ENCODE data around the gene SKAP2.

SKAP2 gene

GRCh38 chr7:26709210-26709990 is 155.0 kb downstream of the SKAP2 start:
- DNase-seq, result no peak
- TF ChIP-seq GATA1 (IDR thresholded peaks at IDR 0.05; ENCODE audit: low read depth, low read length) (no peak), POLR2A (IDR thresholded peaks at IDR 0.05; ENCODE audit: low read length) (no peak)

GRCh38 chr7:26705567-26705966 is 158.8 kb downstream of the SKAP2 start:
- no peak for DNase-seq
- TF ChIP-seq POLR2A (IDR thresholded peaks at IDR 0.05; ENCODE audit: low read length), result no peak
- no peak for TF ChIP-seq GATA1 (IDR thresholded peaks at IDR 0.05; ENCODE audit: low read depth, low read length)

GRCh38 chr7:26704786-26705185 is 159.6 kb downstream of the SKAP2 start:
- DNase-seq, result no peak
- TF ChIP-seq POLR2A (IDR thresholded peaks at IDR 0.05; ENCODE audit: low read length), result no peak

GRCh38 chr7:26704036-26704435 is 160.4 kb downstream of the SKAP2 start:
- DNase-seq, result no peak
- no peak for TF ChIP-seq GATA1 (IDR thresholded peaks at IDR 0.05; ENCODE audit: low read depth, low read length)
- no peak for TF ChIP-seq POLR2A (IDR thresholded peaks at IDR 0.05; ENCODE audit: low read length)

- no peak for DNase-seq
- no peak for TF ChIP-seq GATA1 (IDR thresholded peaks at IDR 0.05; ENCODE audit: low read depth, low read length)
- TF ChIP-seq POLR2A (IDR thresholded peaks at IDR 0.05; ENCODE audit: low read length), result no peak
Measured at GRCh38 chr7:26700893-26701292, 163.5 kb downstream of the SKAP2 start.

GRCh38 chr7:26700386-26700785 is 164.0 kb downstream of the SKAP2 start:
- TF ChIP-seq POLR2A (IDR thresholded peaks at IDR 0.05; ENCODE audit: low read length) (no peak), GATA1 (IDR thresholded peaks at IDR 0.05; ENCODE audit: low read depth, low read length) (no peak)
- no peak for DNase-seq

GRCh38 chr7:26699766-26700165 is 164.6 kb downstream of the SKAP2 start:
- no peak for TF ChIP-seq GATA1 (IDR thresholded peaks at IDR 0.05; ENCODE audit: low read depth, low read length)
- TF ChIP-seq POLR2A (IDR thresholded peaks at IDR 0.05; ENCODE audit: low read length), result no peak
- no peak for DNase-seq

- TF ChIP-seq GATA1 (IDR thresholded peaks at IDR 0.05; ENCODE audit: low read depth, low read length) (no peak), POLR2A (IDR thresholded peaks at IDR 0.05; ENCODE audit: low read length) (no peak)
- DNase-seq, result no peak
Measured at GRCh38 chr7:26698806-26699205, 165.6 kb downstream of the SKAP2 start.

- TF ChIP-seq POLR2A (IDR thresholded peaks at IDR 0.05; ENCODE audit: low read length) (no peak), GATA1 (IDR thresholded peaks at IDR 0.05; ENCODE audit: low read depth, low read length) (no peak)
- DNase-seq, result no peak
Measured at GRCh38 chr7:26698194-26698593, 166.2 kb downstream of the SKAP2 start.

GRCh38 chr7:26696978-26697377 is 167.4 kb downstream of the SKAP2 start:
- TF ChIP-seq POLR2A (IDR thresholded peaks at IDR 0.05; ENCODE audit: low read length) (no peak), GATA1 (IDR thresholded peaks at IDR 0.05; ENCODE audit: low read depth, low read length) (no peak)
- no peak for DNase-seq

- DNase-seq, result no peak
- TF ChIP-seq GATA1 (IDR thresholded peaks at IDR 0.05; ENCODE audit: low read depth, low read length) (no peak), POLR2A (IDR thresholded peaks at IDR 0.05; ENCODE audit: low read length) (no peak)
Measured at GRCh38 chr7:26696161-26696560, 168.2 kb downstream of the SKAP2 start.

- no peak for DNase-seq
Measured at GRCh38 chr7:26694713-26695112, 169.7 kb downstream of the SKAP2 start.

GRCh38 chr7:26694141-26694540 is 170.2 kb downstream of the SKAP2 start:
- no peak for DNase-seq
- TF ChIP-seq GATA1 (IDR thresholded peaks at IDR 0.05; ENCODE audit: low read depth, low read length), result no peak
- no peak for TF ChIP-seq POLR2A (IDR thresholded peaks at IDR 0.05; ENCODE audit: low read length)

More at GRCh38 chr7:26694713-26695112, 169.7 kb downstream of the SKAP2 start:
- no peak for TF ChIP-seq GATA1 (IDR thresholded peaks at IDR 0.05; ENCODE audit: low read depth, low read length)
- TF ChIP-seq POLR2A (IDR thresholded peaks at IDR 0.05; ENCODE audit: low read length), result no peak

GRCh38 chr7:26691886-26692285 is 172.5 kb downstream of the SKAP2 start:
- no peak for DNase-seq
- no peak for TF ChIP-seq POLR2A (IDR thresholded peaks at IDR 0.05; ENCODE audit: low read length)
- no peak for TF ChIP-seq GATA1 (IDR thresholded peaks at IDR 0.05; ENCODE audit: low read depth, low read length)

- TF ChIP-seq POLR2A (IDR thresholded peaks at IDR 0.05; ENCODE audit: low read length), result no peak
- TF ChIP-seq GATA1 (IDR thresholded peaks at IDR 0.05; ENCODE audit: low read depth, low read length), result no peak
- no peak for DNase-seq
Measured at GRCh38 chr7:26691406-26691805, 173.0 kb downstream of the SKAP2 start.

Measured in erythroblast (primary cell).